ENCODE measurements around the gene SORCS2. TPM values are rescaled to one million over a fixed set of nuclear protein-coding genes. Genes with fewer than 3 reads are reported as not detected.

SORCS2 gene
- total and polyA plus RNA-seq, 2 of the 13 experiments (the other 11 are each of a cell fraction or from before 2014, with no cell fraction given) = 0.82 to 1.0 TPM

GRCh38 chr4:7552466-7552865 is 360.1 kb downstream of the SORCS2 start (continued):
- no peak for TF ChIP-seq SMAD3 (CRISPR knock-in tag; IDR thresholded peaks at IDR 0.05)
- TF ChIP-seq CEBPG (CRISPR knock-in tag; IDR thresholded peaks at IDR 0.05) = no peak
- no peak for TF ChIP-seq AKAP8 (CRISPR knock-in tag; IDR thresholded peaks at IDR 0.05)

GRCh38 chr4:7553280-7553679 is 360.9 kb downstream of the SORCS2 start:
- TF ChIP-seq DDIT3 (CRISPR knock-in tag; IDR thresholded peaks at IDR 0.05) (no peak), CCDC6 (CRISPR knock-in tag; IDR thresholded peaks at IDR 0.05) (no peak), ZFP1 (CRISPR knock-in tag; IDR thresholded peaks at IDR 0.05) (peak; percentile 97; the same call in 1 of the 2 replicates), MAF1 (CRISPR knock-in tag; IDR thresholded peaks at IDR 0.05; ENCODE audit: borderline replicate concordance) (no peak)
- Histone ChIP-seq H3K4me1 (ENCODE audit: insufficient read depth, low read length) (peaks cover 7% of the 10 kb centered on the region; the same call in 1 of the 2 replicates), H3K4me3 (replicated peaks in 1 of 3; ENCODE audit: insufficient read depth in 1 of 3, low read depth in 2 of 3, low read length in 3 of 3) (no peak overlapping the region), H3K4me2 (ENCODE audit: low read depth, low read length) (no peak overlapping the region), H3K9ac (ENCODE audit: insufficient read depth, low read depth, low read length) (no peak overlapping the region), H3K9me3 (ENCODE audit: low read length) (peaks cover 43% of the 10 kb centered on the region), H3K79me2 (ENCODE audit: insufficient read depth, low read length) (no peaks in the 10 kb centered on the region), H3K27me3 (ENCODE audit: control insufficient read depth in 1 of 2, insufficient read depth in 2 of 2, low read length in 2 of 2) (no peaks in the 10 kb centered on the region), H2AFZ (ENCODE audit: low read length) (no peak overlapping the region), H4K20me1 (ENCODE audit: insufficient read depth, low read length) (no peaks in the 10 kb centered on the region), H3K27ac (ENCODE audit: extremely low read length, insufficient read depth, low read length) (no peak overlapping the region), H3K36me3 (replicated peaks in 1 of 2; ENCODE audit: control insufficient read depth in 1 of 2, insufficient read depth in 2 of 2, low read length in 2 of 2) (no peaks in the 10 kb centered on the region)
- CTCF ChIA-PET (ENCODE audit: low intra/inter-chr PET ratio, low total read pairs) = no interaction called here
- in situ Hi-C loops (cut with HindIII; ENCODE audit: extremely low pct_ligation_motif_present, low pct_unique_long_range_greater_than_20kb) (no loop called here), intact Hi-C loops (cut with micrococcal nuclease; ENCODE audit: unreplicated experiment) (no loop called here)
- POLR2A ChIA-PET = no interaction called here
- ATAC-seq (no peak), DNase-seq (ENCODE audit: low spot score) (no peak), FAIRE-seq (no peak)
- BruUV-seq (replicated peaks) = no TSS peak
- 100% methylated on average over 1 of the region's 1 CpG for WGBS (ENCODE audit: low lambda C conversion rate)

- Histone ChIP-seq H3K4me2 (ENCODE audit: low read depth, low read length) (no peak overlapping the region), H3K9me3 (ENCODE audit: low read length) (peaks cover 43% of the 10 kb centered on the region), H3K27ac (ENCODE audit: extremely low read length, insufficient read depth, low read length) (no peak overlapping the region), H2AFZ (ENCODE audit: low read length) (no peak overlapping the region), H3K36me3 (replicated peaks in 1 of 2; ENCODE audit: control insufficient read depth in 1 of 2, insufficient read depth in 2 of 2, low read length in 2 of 2) (no peaks in the 10 kb centered on the region), H4K20me1 (ENCODE audit: insufficient read depth, low read length) (no peaks in the 10 kb centered on the region), H3K4me1 (ENCODE audit: insufficient read depth, low read length) (peaks cover 17% of the 10 kb centered on the region), H3K79me2 (ENCODE audit: insufficient read depth, low read length) (no peaks in the 10 kb centered on the region), H3K4me3 (replicated peaks in 1 of 3; ENCODE audit: insufficient read depth in 1 of 3, low read depth in 2 of 3, low read length in 3 of 3) (no peak overlapping the region), H3K9ac (ENCODE audit: insufficient read depth, low read depth, low read length) (no peak overlapping the region), H3K27me3 (ENCODE audit: control insufficient read depth in 1 of 2, insufficient read depth in 2 of 2, low read length in 2 of 2) (no peaks in the 10 kb centered on the region)
- in situ Hi-C loops (cut with HindIII; ENCODE audit: extremely low pct_ligation_motif_present, low pct_unique_long_range_greater_than_20kb) (no loop called here), intact Hi-C loops (cut with micrococcal nuclease; ENCODE audit: unreplicated experiment) (no loop called here)
- ChIA-PET CTCF (ENCODE audit: low intra/inter-chr PET ratio, low total read pairs) (interaction anchor here (0.6 kb wide), 1 partner anchor 164 kb away, joined by 4 read pairs; no protein-coding TSS in a partner anchor), POLR2A (no interaction called here)
- FAIRE-seq (no peak), ATAC-seq (peak; percentile 69), DNase-seq (ENCODE audit: low spot score) (peak; percentile 23)
- TF ChIP-seq CTCF (CRISPR knock-in tag; IDR thresholded peaks at IDR 0.05) (peak; percentile 22; the same call in 1 of the 2 replicates), SMC3 (IDR thresholded peaks at IDR 0.05; ENCODE audit: low read length) (peak; percentile 38; the same call in 1 of the 2 replicates), RBAK (CRISPR knock-in tag; IDR thresholded peaks at IDR 0.05) (no peak)
- BruUV-seq (replicated peaks) = no TSS peak
- 53% methylated on average over 2 of the region's 3 CpGs for WGBS (ENCODE audit: low lambda C conversion rate)
Measured at GRCh38 chr4:7554905-7555304, 362.6 kb downstream of the SORCS2 start.
